Measurements from ENCODE around the gene ADAM12. TPM values are rescaled to one million over a fixed set of nuclear protein-coding genes. Genes with fewer than 3 reads are reported as not detected.

The ADAM12 gene
- total and polyA plus RNA-seq, 7 donors: 0.01 to 3.3 (median 0.24) TPM; not detected in 2

- H3K27me3 ChIP-seq (ENCODE audit: insufficient read depth in 3 of 3, low read length in 2 of 3): no peaks in the 10 kb centered on the region
- DNase-seq: no peak
- ATAC-seq: no peak
- H3K4me3 ChIP-seq: no peak overlapping the region
- intact Hi-C loops (cut with DNase I): no loop called here
- H3K36me3 ChIP-seq (ENCODE audit: insufficient read depth in 1 of 2, low read depth in 1 of 2): no peaks in the 10 kb centered on the region
- WGBS, 3 donors: 50 to 57% (median 54%) methylated on average over 4 of the region's 4 CpGs
- H3K4me1 ChIP-seq: no peaks in the 10 kb centered on the region
- no peaks in the 10 kb centered on the region for H3K9me3 ChIP-seq
- no peak for TF ChIP-seq CTCF (IDR thresholded peaks at IDR 0.05)
- H3K27ac ChIP-seq: no peak overlapping the region
These were observed 179.5 kb downstream of the ADAM12 start for GRCh38 chr10:126208726-126209302.

- no peak overlapping the region for H3K27ac ChIP-seq
- no peaks in the 10 kb centered on the region for H3K36me3 ChIP-seq (ENCODE audit: insufficient read depth in 1 of 2, low read depth in 1 of 2)
- whole genome bisulfite sequencing, 3 donors: 74 to 93% (median 86%) methylated on average over 1 of the region's 1 CpG
- H3K4me1 ChIP-seq: no peaks in the 10 kb centered on the region
- no peak for DNase-seq
- no peak for TF ChIP-seq CTCF (IDR thresholded peaks at IDR 0.05)
- H3K4me3 ChIP-seq: no peak overlapping the region
- no peaks in the 10 kb centered on the region for H3K9me3 ChIP-seq
- no peak for ATAC-seq
- intact Hi-C loops (cut with DNase I): no loop called here
- no peaks in the 10 kb centered on the region for H3K27me3 ChIP-seq (ENCODE audit: insufficient read depth in 3 of 3, low read length in 2 of 3)
These were observed 180.4 kb downstream of the ADAM12 start for GRCh38 chr10:126207851-126208250.

GRCh38 chr10:126207313-126207771, 180.9 kb downstream of the ADAM12 start:
- DNase-seq: no peak
- Histone ChIP-seq H3K4me1 (no peaks in the 10 kb centered on the region), H3K36me3 (ENCODE audit: insufficient read depth in 1 of 2, low read depth in 1 of 2) (no peaks in the 10 kb centered on the region), H3K27me3 (ENCODE audit: insufficient read depth in 3 of 3, low read length in 2 of 3) (no peaks in the 10 kb centered on the region), H3K4me3 (no peak overlapping the region), H3K9me3 (no peaks in the 10 kb centered on the region), H3K27ac (no peak overlapping the region)
- WGBS, 3 donors: 94 to 97% (median 96%) methylated on average over 3 of the region's 3 CpGs
- TF ChIP-seq CTCF (IDR thresholded peaks at IDR 0.05): no peak
- intact Hi-C loops (cut with DNase I): no loop called here
- ATAC-seq: no peak

- WGBS, 3 donors: 95 to 98% (median 98%) methylated on average over 1 of the region's 1 CpG
- no peaks in the 10 kb centered on the region for H3K4me1 ChIP-seq
- no peak for ATAC-seq
These were observed 182.6 kb downstream of the ADAM12 start for GRCh38 chr10:126205486-126206205.

More at GRCh38 chr10:126205486-126206205, 182.6 kb downstream of the ADAM12 start:
- no peak overlapping the region for H3K27ac ChIP-seq
- no peaks in the 10 kb centered on the region for H3K27me3 ChIP-seq (ENCODE audit: insufficient read depth in 3 of 3, low read length in 2 of 3)
- no peaks in the 10 kb centered on the region for H3K9me3 ChIP-seq
- TF ChIP-seq CTCF (IDR thresholded peaks at IDR 0.05): no peak
- H3K4me3 ChIP-seq: no peak overlapping the region
- no peaks in the 10 kb centered on the region for H3K36me3 ChIP-seq (ENCODE audit: insufficient read depth in 1 of 2, low read depth in 1 of 2)
- intact Hi-C loops (cut with DNase I): no loop called here
- no peak for DNase-seq
